Endothelial cell of umbilical vein (primary cell): ENCODE results near the gene FCRL2. TPM values are rescaled to one million over a fixed set of nuclear protein-coding genes. Genes with fewer than 3 reads are reported as not detected.

ENCODE experiments used
- BruUV-seq: library from RNA; stranded (reverse); fragments of 400-500 nt; replicated peaks from 2 replicates; lab custom pipeline; 2021; lab: Mats Ljungman, UMichigan
- CTCF ChIA-PET: fragments of 300-600, 350-600 bp; sonication (Branson Sonifier 250); formaldehyde crosslinking; loops from one replicate; lab custom pipeline; 2021; ENCODE audit warnings: antibody characterized with exemption, inconsistent platforms; lab: Charles Lee
- POLR2A ChIA-PET: fragments of 300-600, 350-600 bp; sonication (Branson Sonifier 250); formaldehyde crosslinking; loops from one replicate; lab custom pipeline; 2021; ENCODE audit warnings: antibody characterized with exemption, inconsistent platforms; lab: Charles Lee
- DNase-seq: peaks from one replicate; pipeline ENCODE4 v3.0.0-alpha.2; 2011; ENCODE audit warnings: low read depth, low spot score
- FAIRE-seq: peaks from 2 replicates; lab custom pipeline; 2011; peaks lifted over from hg19 to GRCh38; lab: Jason Lieb, UNC
- H2AFZ ChIP-seq: 2 replicates; pipeline ENCODE4 v1.6.0; 2012; ENCODE audit warnings: low read depth, low read length, control low read depth, inconsistent platforms
- H3K27ac ChIP-seq: 2 replicates; pipeline ENCODE4 v1.5.1; 2011; ENCODE audit warnings: low read depth, mild to moderate bottlenecking, control low read depth, low read length, moderate library complexity; ENCODE audit not compliant: insufficient read depth
- H3K27me3 ChIP-seq, 2 experiments: 2 replicates each; pipeline versions ENCODE4 v1.6.0 to v1.6.1; 2011; ENCODE audit warnings: low read length in 2 of 2, mixed read lengths in 1 of 2; ENCODE audit not compliant: control insufficient read depth in 2 of 2, insufficient read depth in 2 of 2
- H3K36me3 ChIP-seq, 2 experiments: 2 replicates in 1 of 2; 3 replicates in 1 of 2; pipeline ENCODE4 v1.5.1; 2011; ENCODE audit warnings: low read length in 2 of 2, mild to moderate bottlenecking in 1 of 2, moderate library complexity in 1 of 2; ENCODE audit not compliant: control insufficient read depth in 2 of 2, insufficient read depth in 2 of 2; ENCODE audit errors: extremely low read depth in 1 of 2
- H3K4me1 ChIP-seq: 3 replicates; pipeline ENCODE4 v1.5.1; 2011; ENCODE audit warnings: mild to moderate bottlenecking, low read length; ENCODE audit not compliant: control insufficient read depth, insufficient read depth; ENCODE audit errors: extremely low read depth
- H3K4me2 ChIP-seq: 2 replicates; pipeline ENCODE4 v1.6.1; 2011; ENCODE audit warnings: low read length, control low read depth, mixed read lengths; ENCODE audit not compliant: insufficient read depth
- H3K4me3 ChIP-seq, 3 experiments: fragments of 200-600 bp in 1 of 3; sonication (generic), shearing (Covaris generic) in 1 of 3; replicated peaks in 1 of 3; 2 replicates each; pipeline ENCODE4 v1.5.1; 2011 to 2016; ENCODE audit warnings: control low read depth in 3 of 3, low read length in 3 of 3, mild to moderate bottlenecking in 2 of 3, inconsistent platforms in 1 of 3, low read depth in 1 of 3, moderate library complexity in 1 of 3; ENCODE audit not compliant: insufficient read depth in 1 of 3
- H3K79me2 ChIP-seq: 2 replicates; pipeline ENCODE4 v1.6.0; 2012; ENCODE audit warnings: low read length, inconsistent platforms; ENCODE audit not compliant: control insufficient read depth, insufficient read depth
- H3K9ac ChIP-seq: replicated peaks from 2 replicates; pipeline ENCODE3; 2011; ENCODE audit warnings: low read length, control low read depth; ENCODE audit not compliant: insufficient read depth; ENCODE audit errors: extremely low read depth
- H3K9me1 ChIP-seq: replicated peaks from 3 replicates; pipeline ENCODE4 v1.6.0; 2011; ENCODE audit warnings: mild to moderate bottlenecking, low read length; ENCODE audit not compliant: control insufficient read depth, insufficient read depth; ENCODE audit errors: extremely low read depth
- H3K9me3 ChIP-seq: replicated peaks from 2 replicates; pipeline ENCODE4 v1.5.1; 2012; ENCODE audit warnings: low read length, inconsistent platforms; ENCODE audit not compliant: control insufficient read depth, insufficient read depth
- H4K20me1 ChIP-seq: replicated peaks from 2 replicates; pipeline ENCODE3; 2011; ENCODE audit warnings: mild to moderate bottlenecking, low read length; ENCODE audit not compliant: control insufficient read depth, insufficient read depth; ENCODE audit errors: extremely low read depth
- CTCF ChIP-seq, 2 donors: IDR thresholded peaks; 1 replicate in 1 of 2; 2 replicates in 1 of 2; pipeline ENCODE4 v1.5.1; 2011; ENCODE audit warnings: low read length in 2 of 2, mild to moderate bottlenecking in 2 of 2, moderate library complexity in 2 of 2, control low read depth in 1 of 2, inconsistent platforms in 1 of 2, low read depth in 1 of 2; ENCODE audit not compliant: insufficient read depth in 1 of 2; ENCODE audit errors: extremely low read depth in 1 of 2
- EZH2 ChIP-seq: IDR thresholded peaks from 2 replicates; pipeline ENCODE4 v1.6.1; 2012; ENCODE audit warnings: borderline replicate concordance, low read depth, mild to moderate bottlenecking, moderate library complexity, low read length, inconsistent platforms; ENCODE audit not compliant: severe bottlenecking
- FOS ChIP-seq: IDR thresholded peaks from 2 replicates; pipeline ENCODE4 v1.6.1; 2011; ENCODE audit warnings: mild to moderate bottlenecking, low read length, moderate library complexity, borderline replicate concordance; ENCODE audit not compliant: insufficient read depth
- GATA2 ChIP-seq: IDR thresholded peaks from 2 replicates; pipeline ENCODE4 v1.7.0; 2011; ENCODE audit warnings: low read depth, mild to moderate bottlenecking, moderate library complexity, mixed read lengths, low read length; ENCODE audit not compliant: insufficient read length, insufficient read depth
- JUN ChIP-seq: IDR thresholded peaks from 2 replicates; pipeline ENCODE4 v1.6.1; 2011; ENCODE audit warnings: borderline replicate concordance, low read depth; ENCODE audit not compliant: insufficient read length, insufficient read depth
- MAX ChIP-seq: IDR thresholded peaks from 2 replicates; pipeline ENCODE4 v1.6.1; 2011; ENCODE audit not compliant: insufficient read depth, insufficient read length
- MYC ChIP-seq: IDR thresholded peaks from one replicate; pipeline ENCODE4 v1.6.1; 2011; ENCODE audit warnings: mild to moderate bottlenecking, low read depth, low read length
- POLR2A ChIP-seq: IDR thresholded peaks from 2 replicates; pipeline ENCODE4 v1.6.1; 2012; ENCODE audit warnings: low read depth, mild to moderate bottlenecking, control low read depth, low read length
- POLR2AphosphoS5 ChIP-seq: IDR thresholded peaks from 2 replicates; pipeline ENCODE4 v1.6.1; 2012; ENCODE audit warnings: low read depth, mild to moderate bottlenecking, control low read depth, low read length, moderate library complexity; ENCODE audit not compliant: insufficient read depth
- dilution Hi-C: fragments of 300-500 bp; cut with MboI; formaldehyde crosslinking; loops from one replicate; pipeline ENCODE4 v1.15.0; 2019; ENCODE audit warnings: low sequenced_read_pairs; ENCODE audit not compliant: extremely low pct_ligation_motif_present
- intact Hi-C: fragments of 100-400 bp; cut with micrococcal nuclease; formaldehyde crosslinking; loops from one replicate; pipeline ENCODE4 v1.10.0; 2022
- polyA plus RNA-seq, 4 experiments: library from polyadenylated mRNA; depleted of rRNA in 3 of 4; stranded (reverse) in 3 of 4; unstranded in 1 of 4; fragments of >200 nt; gene quantifications; 2 replicates each; pipeline versions ENCODE4 v1.2.1 to v1.2.3, GENCODE V29; 2011 to 2012; ENCODE audit warnings: missing spikeins in 1 of 4
- total RNA-seq: library from RNA; stranded (reverse); gene quantifications from 2 replicates; pipeline ENCODE4 v1.2.3, GENCODE V29; 2021

FCRL2 gene
- total and polyA plus RNA-seq, 2 donors (not counting 3 experiments of a cell fraction or from before 2014, with no cell fraction given) = not detected

GRCh38 chr1:157782931-157783330 lies 6.0 kb upstream of the FCRL2 start:
- CTCF ChIA-PET = no interaction called here
- no peak overlapping the region for H3K9ac ChIP-seq
- intact Hi-C loops (no loop called here), dilution Hi-C loops (no loop called here)
- POLR2A ChIA-PET = no interaction called here
- no peaks in the 10 kb centered on the region for H3K36me3 ChIP-seq
- H3K4me3 ChIP-seq = no peak overlapping the region
- no peak overlapping the region for H2AFZ ChIP-seq
- H3K4me2 ChIP-seq = no peak overlapping the region
- BruUV-seq = no TSS peak
- H3K27ac ChIP-seq = no peak overlapping the region
- no peak for TF ChIP-seq MAX
- TF ChIP-seq CTCF (IDR thresholded peaks at IDR 0.05; ENCODE audit: extremely low read depth in 1 of 2, insufficient read depth in 1 of 2, low read depth in 1 of 2, low read length in 2 of 2) = no peak
- no peak for TF ChIP-seq EZH2
- TF ChIP-seq POLR2A = no peak
- TF ChIP-seq MYC = no peak
- H3K4me1 ChIP-seq = no peaks in the 10 kb centered on the region
- no peaks in the 10 kb centered on the region for H3K9me1 ChIP-seq
- DNase-seq (no peak), FAIRE-seq (no peak)
- H3K27me3 ChIP-seq = no peaks in the 10 kb centered on the region
- no peaks in the 10 kb centered on the region for H3K9me3 ChIP-seq
- H4K20me1 ChIP-seq = no peaks in the 10 kb centered on the region
- H3K79me2 ChIP-seq = no peaks in the 10 kb centered on the region

DNA sequence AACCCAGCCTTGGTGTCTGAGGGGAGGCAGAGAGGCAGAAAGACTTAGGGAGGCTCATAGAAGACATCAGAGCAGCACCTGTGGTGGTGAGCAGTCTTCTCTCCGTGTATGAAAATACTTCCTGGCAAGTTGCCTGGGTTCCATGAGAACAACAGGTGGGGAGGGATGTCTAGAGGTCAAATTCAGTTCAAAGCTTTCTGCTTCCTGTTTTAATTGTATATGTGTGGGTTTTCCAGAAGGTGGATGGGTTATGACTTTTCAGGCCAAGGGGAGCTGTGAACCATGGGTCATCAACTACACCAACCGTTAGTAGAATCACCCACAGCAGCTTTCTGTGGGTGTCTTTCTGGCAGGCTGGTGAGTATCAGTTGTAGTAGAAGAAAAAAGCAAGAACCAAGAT lies 4.1 kb upstream of the FCRL2 start:
- intact Hi-C loops (no loop called here), dilution Hi-C loops (no loop called here)
- Histone ChIP-seq H4K20me1 (no peaks in the 10 kb centered on the region), H3K4me1 (no peaks in the 10 kb centered on the region), H3K27me3 (no peaks in the 10 kb centered on the region), H3K9ac (no peak overlapping the region), H3K27ac (no peak overlapping the region), H3K9me3 (no peaks in the 10 kb centered on the region), H3K9me1 (no peaks in the 10 kb centered on the region), H2AFZ (no peak overlapping the region), H3K4me3 (no peak overlapping the region), H3K36me3 (no peaks in the 10 kb centered on the region), H3K4me2 (no peak overlapping the region), H3K79me2 (no peaks in the 10 kb centered on the region)
- CTCF ChIA-PET = no interaction called here
- TF ChIP-seq GATA2 (no peak), MYC (no peak), MAX (no peak), POLR2A (no peak), EZH2 (no peak), JUN (no peak), FOS (no peak), CTCF (IDR thresholded peaks at IDR 0.05; ENCODE audit: extremely low read depth in 1 of 2, insufficient read depth in 1 of 2, low read depth in 1 of 2, low read length in 2 of 2) (no peak), POLR2AphosphoS5 (no peak)
- POLR2A ChIA-PET = no interaction called here
- no peak for FAIRE-seq
- no peak for DNase-seq
- no TSS peak for BruUV-seq
